IPS-NIHi7 (cell line): ENCODE measurements around the gene ANO2.
"Not testable (repeated sequence)": the region's sequence is repeated elsewhere in the genome, so short reads cannot be mapped to it uniquely, and the experiment has no call there.

ENCODE experiments used
- DNase-seq: peaks from one replicate; pipeline ENCODE4 v3.0.0; 2012; ENCODE audit warnings: mixed read lengths; ENCODE audit errors: extremely low spot score

Gene ANO2

GRCh38 chr12:5818877-5819276 is 126.2 kb downstream of the ANO2 start:
- not testable (repeated sequence) for DNase-seq

DNA sequence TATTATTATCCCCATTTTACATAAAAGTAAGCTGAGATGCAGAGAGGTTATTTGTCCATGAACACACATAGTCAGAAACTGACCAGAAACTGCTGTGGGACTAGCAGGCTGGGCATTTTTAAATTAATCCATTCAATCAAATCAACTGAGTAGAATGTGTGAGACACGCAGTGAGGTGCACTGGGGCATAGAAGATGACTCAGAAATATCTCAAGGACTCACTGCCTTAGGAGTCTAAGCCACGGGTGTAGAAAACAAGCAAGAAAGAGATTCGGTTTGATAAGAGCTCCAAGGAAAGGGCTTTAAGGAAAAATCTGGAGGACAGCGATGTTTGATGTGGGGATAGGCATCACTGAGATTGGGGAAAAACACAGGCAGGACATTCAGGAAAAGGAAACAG is 127.8 kb downstream of the ANO2 start:
- no peak for DNase-seq

- no peak for DNase-seq
Measured at GRCh38 chr12:5809586-5809985, 135.5 kb downstream of the ANO2 start.

DNA sequence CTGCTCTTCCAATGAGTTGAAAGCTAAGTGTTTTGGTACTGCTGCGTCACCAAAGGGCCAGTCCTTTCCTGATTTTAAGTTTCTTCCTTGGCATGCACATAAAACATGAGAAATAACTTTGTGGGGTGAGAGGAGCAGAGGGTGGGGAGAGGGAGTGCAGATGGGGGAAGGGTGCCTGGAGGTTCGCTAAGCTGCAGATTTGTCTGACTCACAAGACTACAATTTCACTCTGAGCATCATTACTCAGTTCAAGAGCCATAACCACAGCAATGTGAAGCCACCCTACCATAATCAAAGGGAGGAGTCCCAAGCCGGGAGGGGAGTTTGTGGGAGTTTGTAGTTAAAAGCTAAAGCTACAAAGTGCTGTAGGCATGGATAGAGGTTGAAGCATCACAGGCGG is 136.1 kb downstream of the ANO2 start:
- no peak for DNase-seq

GRCh38 chr12:5807514-5808219 is 137.4 kb downstream of the ANO2 start:
- DNase-seq = no peak

GRCh38 chr12:5807090-5807414 is 138.0 kb downstream of the ANO2 start:
- no peak for DNase-seq

DNA sequence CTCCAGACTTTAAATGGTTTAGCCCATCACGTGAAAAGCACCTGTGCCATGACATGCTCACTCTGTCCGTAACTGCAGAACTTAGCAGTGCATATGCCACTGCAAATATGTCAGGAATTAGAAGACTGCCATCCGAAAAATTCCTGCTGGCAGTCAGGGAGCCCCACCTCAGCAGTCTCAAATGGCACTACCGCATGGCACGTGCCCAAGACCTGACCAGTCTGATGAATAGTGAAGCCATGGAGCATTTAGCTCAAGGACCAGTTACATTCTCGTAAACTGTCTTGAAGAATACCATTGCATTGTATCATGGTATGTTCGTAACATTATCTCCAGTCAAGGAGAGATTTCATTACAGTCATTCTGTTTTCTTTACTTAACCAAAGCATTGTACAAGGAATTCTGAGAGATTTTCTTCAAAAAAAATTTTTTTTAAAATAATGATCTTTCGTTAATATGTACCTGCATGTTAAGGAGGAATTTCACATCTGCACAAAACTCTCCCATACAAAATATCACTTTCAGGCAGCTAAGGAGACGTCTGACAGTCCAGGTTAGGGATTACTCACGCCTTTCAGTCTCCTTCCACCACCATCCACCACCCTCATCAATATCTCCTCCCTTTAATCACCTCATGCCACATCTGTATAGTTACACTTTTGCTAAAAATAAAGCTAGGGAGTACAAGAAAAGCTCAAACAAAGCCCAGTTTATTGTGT is 138.5 kb downstream of the ANO2 start:
- no peak for DNase-seq

- DNase-seq = peak; percentile 34
Measured at GRCh38 chr12:5803532-5803931, 141.5 kb downstream of the ANO2 start.

- DNase-seq = no peak
Measured at GRCh38 chr12:5798242-5799015, 146.6 kb downstream of the ANO2 start.

DNA sequence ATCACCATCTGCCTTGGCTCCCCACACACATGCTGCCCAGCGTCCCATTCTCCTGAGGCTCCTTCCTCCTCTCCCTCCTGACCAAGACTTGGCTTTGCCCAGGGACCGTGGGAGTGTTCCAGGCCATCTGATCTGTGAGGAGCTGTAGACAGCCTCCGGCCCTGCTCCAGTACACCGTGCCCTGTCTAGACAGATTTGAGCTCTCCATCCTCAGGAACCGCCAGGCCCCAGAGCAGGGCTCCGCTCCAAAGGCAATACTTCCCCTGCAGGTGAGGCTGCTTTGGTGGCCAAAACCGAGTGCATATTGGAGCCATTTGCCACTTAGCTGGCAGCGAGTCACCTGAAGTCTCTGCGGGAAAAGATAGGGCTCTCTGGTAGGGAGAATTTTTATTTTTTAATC is 147.4 kb downstream of the ANO2 start:
- no peak for DNase-seq

GRCh38 chr12:5796959-5797225 is 148.2 kb downstream of the ANO2 start:
- no peak for DNase-seq

- DNase-seq = peak; percentile 90
Measured at GRCh38 chr12:5796171-5796958, 148.7 kb downstream of the ANO2 start.

GRCh38 chr12:5794156-5794555 is 150.9 kb downstream of the ANO2 start:
- no peak for DNase-seq

DNA sequence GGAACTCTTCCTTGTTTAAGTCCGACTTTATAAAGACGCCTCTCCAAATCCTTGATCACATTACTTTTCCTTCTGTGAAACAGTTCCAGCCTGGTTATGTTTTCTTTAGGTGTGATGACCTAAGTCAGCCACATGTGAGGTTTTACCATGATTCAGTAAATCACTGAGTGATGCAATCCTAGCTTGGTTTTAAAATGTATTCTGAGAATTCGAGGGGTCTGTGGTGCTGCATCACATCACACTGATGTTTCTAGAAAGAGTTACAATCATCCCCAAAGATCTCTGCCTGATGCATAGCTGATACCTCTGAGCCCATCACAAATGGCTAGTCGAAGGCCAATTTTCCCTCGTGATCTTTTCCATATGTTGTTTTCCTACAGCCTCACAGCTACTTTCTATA is 152.7 kb downstream of the ANO2 start:
- DNase-seq = no peak

GRCh38 chr12:5789469-5789968 is 155.5 kb downstream of the ANO2 start:
- no peak for DNase-seq

DNA sequence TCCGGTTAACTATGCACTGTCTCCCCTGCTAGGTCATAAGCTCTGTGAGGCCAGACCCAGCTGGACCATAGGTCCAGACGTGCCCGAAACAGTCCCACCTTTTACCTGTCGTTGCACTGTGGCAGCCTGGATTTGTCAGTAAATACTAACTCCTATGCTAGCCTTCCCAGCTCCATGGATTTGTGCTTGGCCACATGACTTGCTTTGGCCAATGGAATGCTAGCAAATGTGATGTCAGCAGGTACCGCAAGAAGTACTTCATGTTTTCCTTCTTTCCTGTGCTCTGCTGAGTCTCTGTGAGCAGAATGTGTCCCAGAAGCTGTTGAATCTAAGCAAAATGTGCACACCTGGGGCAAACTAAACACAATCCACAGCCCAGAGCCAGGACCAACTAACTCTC is 157.2 kb downstream of the ANO2 start:
- DNase-seq = no peak

DNA sequence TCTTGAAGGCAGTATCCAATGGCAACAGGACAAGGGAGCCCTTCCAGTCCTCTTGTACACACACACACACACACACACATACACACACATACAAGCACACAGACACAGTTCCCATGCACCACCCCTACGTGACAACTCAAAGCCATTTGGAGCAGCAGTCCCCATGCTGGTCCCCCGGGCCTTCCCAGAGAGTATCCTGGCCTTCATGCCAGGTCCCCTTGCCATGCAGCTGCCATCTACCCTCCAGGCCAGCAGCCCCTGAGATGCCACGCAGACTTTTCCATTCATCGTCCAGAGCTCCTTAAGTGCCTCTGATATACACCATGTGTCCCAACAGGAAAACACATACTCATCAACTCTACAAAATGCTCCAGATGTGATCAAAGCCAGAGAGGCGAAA is 159.5 kb downstream of the ANO2 start:
- DNase-seq = no peak

GRCh38 chr12:5784462-5785130 is 160.5 kb downstream of the ANO2 start:
- DNase-seq = no peak

- no peak for DNase-seq
Measured at GRCh38 chr12:5783289-5783920, 161.7 kb downstream of the ANO2 start.

DNA sequence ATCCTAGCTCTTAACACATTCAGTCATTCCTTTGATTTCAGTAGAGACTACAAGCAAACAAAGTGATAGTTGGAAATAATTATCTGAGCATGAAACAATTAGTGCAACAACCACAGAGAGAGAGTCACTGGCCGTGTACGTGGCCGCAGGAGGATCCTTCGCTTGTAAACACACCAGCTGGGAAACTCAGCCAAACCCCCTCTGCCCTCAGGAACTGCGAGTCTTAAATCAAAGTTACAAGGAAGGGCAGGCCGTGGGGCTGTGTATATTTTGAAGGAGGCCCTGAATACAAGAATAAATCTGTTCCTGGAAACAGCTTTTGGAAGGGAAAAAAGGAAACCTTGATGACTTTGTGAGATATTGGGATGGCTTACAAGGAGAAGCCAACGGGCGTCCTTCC is 164.5 kb downstream of the ANO2 start:
- DNase-seq = no peak

- DNase-seq = no peak
Measured at GRCh38 chr12:5779401-5779800, 165.7 kb downstream of the ANO2 start.
